Renal pelvis (tissue), 4 donors: ENCODE measurements around the gene SOHLH1. TPM values are rescaled to one million over a fixed set of nuclear protein-coding genes. Genes with fewer than 3 reads are reported as not detected.
"Not testable (repeated sequence)": the region's sequence is repeated elsewhere in the genome, so short reads cannot be mapped to it uniquely, and the experiment has no call there.

Experiments
- DNase-seq: peaks from one replicate; pipeline ENCODE4 v3.0.0-alpha.2; 2013
- polyA plus RNA-seq, 3 donors: library from polyadenylated mRNA; unstranded; fragments of 120-200 nt; gene quantifications; one replicate each; pipeline ENCODE4 v1.2.1, GENCODE V29; 2013; ENCODE audit not compliant: insufficient read length in 3 of 3

The SOHLH1 gene
- polyA plus RNA-seq, 3 donors: not detected

DNA sequence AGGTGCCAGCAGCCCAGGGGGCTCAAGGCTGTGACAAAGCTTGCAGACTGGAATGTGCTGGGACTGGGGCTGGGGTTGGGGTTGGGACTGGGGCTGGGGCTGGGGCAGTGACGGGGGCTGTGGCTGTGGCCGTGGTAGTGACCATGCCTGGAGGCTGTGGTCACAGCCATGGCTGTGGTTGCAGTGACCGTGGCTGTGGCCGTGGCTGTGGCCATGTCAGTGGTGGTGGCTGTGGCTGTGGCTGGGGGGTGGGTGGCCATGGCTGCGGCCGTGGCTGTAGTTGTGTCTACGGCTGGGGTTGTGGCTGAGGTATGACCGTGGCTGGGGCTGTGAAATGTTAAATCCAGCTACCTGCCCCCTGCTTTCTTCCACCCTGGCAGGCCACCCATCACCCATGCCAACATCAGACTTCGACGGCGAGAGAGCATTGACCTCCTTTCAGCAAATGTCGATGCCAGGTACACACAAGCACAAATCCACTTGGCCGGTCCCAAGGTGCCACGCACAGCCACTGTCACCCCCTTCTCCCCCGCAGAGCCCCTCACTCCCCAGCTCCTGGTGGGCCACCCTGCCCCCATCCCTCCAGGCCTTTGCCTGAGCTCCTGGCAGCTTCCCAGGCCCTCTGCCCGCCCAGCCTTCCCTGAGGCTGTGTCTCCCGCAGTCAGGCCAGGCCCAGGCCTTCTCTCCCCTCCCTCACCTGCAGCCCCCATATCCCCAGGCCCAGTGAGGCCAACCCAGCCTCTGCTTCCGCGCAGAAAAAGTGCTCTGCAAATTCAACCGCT lies 20.9 kb downstream of the SOHLH1 start:
- DNase-seq: no peak

GRCh38 chr9:135677641-135678168 lies 21.6 kb downstream of the SOHLH1 start:
- DNase-seq: no peak

DNA sequence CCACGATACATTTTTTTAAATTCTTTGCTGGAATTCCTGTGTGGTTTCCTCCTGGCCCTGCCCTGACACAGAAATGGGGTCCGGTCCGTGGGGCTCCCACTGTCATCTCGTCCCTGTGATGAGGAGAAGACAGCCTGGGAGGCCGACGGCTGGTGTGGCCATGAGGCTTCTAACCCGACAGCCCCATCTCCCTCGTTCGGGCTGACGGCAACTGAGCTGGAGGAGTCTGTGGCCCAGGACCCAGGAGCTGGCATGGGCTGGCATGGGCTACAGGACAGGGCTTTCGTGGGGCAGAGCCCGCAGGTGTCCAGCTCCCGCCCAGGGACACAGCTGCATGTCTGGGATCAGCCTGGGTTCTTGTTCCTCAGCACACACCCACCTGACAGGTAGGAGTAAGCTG lies 22.4 kb downstream of the SOHLH1 start:
- no peak for DNase-seq

- no peak for DNase-seq
Observed at GRCh38 chr9:135674977-135675376, 24.3 kb downstream of the SOHLH1 start.

- no peak for DNase-seq
Observed at GRCh38 chr9:135673941-135674340, 25.3 kb downstream of the SOHLH1 start.

DNA sequence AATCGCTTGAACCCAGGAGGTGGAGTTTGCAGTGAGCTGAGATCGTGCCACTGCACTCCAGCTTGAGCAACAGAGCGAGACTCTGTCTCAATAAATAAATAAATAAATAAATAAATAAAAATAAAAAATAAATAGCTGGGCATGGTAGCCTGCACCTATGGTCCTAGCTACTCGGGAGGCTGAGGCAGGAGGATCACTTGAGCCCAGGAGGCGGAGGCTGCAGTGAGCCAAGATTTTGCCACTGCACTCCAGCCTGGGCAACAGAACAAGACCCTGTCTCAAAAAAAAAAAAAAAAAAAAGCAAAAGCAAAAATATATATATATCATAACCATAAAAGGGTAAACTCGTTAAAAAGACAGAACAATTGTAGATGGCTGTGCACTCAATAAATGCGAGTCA lies 26.5 kb downstream of the SOHLH1 start:
- DNase-seq: not testable (repeated sequence)

GRCh38 chr9:135671591-135672041 lies 27.7 kb downstream of the SOHLH1 start:
- DNase-seq: no peak

- DNase-seq: no peak
Observed at GRCh38 chr9:135670721-135671590, 28.3 kb downstream of the SOHLH1 start.

- no peak for DNase-seq
Observed at GRCh38 chr9:135669616-135670285, 29.5 kb downstream of the SOHLH1 start.

DNA sequence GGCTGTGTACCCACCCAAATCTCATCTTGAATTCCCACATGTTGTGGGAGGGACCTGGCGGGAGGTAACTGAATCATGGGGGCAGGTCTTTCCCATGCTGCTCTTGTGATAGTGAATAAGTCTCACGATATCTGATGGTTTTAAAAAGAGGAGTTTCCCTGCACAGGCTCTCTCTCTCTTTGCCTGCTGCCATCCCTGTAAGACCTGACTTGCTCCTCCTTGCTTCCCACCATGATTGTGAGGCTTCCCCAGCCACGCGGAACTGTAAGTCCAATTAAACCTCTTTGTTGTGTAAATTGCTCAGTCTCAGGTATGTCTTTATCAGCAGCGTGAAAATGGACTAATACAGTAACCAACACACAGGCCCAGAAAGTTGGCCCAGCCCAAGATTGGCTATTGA lies 30.3 kb downstream of the SOHLH1 start:
- DNase-seq: not testable (repeated sequence)

DNA sequence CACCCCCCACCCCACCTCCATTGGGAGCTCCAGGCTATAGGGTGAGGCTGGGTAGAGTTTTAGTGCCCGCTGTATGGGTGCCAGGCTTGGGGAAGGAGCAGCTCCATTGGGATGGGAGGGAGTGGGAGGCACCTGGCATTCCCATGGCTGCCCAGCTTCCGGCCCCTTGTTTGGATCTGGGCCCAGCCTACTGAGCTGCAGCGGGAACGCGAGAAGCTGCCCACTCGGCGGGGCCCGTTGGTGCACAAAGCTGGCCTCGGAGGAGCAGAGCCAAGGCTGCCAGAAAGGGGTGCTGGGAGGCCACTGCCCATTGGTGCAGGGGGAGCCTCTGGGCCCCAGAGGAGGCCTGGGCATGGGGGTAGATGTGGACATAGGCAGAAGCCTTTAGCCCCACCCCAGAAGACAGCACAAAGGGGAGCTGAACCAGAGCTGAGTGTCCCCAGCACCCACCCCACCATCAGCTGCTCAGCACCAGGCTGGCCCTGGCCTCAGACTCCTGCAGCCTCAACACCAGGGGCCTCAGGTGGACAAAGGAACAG lies 31.7 kb downstream of the SOHLH1 start:
- no peak for DNase-seq

DNA sequence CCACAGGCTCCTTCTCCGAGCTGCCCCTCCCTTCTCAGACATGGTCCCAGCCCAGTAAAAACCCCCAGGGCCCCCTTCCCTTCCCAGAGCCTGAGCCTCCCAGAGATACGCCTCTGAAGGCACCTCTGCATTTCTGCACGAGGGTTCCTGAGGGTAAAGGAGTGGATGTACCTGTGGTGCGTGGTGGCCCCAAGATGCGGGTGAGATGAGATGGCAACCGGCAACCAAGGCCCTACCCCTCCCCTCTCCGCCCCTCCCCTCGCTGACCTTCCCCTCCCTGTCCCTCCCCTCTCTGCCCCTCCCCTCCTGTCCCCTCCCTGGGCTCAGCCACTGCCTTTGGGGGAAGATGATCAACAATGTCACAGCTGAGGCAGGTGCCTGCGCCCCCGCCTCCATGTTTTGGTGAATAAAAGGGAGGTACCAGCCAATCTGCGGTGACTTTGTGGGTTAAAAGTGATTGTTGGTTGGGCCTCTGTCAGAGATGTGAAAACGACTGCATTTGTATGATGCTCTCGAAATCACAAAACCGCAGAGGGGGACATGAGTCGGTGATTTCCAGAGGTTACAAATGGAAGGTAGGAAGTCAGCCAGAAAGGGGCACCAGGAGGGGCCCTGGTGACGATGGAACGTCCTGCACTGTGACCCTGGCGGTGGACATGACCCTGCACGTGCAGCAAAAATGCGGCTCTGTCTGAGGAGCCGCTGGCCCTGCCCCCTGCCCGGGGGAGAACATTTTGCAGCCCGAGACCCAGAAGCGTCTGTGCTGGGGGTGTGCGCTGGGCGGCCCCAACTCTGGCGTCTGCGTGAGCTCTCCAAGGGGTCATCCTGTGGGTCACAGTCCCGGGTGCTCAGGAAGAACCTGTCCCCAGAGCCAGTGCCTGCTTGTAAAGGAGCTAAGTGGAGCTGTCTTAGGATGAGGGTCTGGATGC lies 32.5 kb downstream of the SOHLH1 start:
- no peak for DNase-seq

DNA sequence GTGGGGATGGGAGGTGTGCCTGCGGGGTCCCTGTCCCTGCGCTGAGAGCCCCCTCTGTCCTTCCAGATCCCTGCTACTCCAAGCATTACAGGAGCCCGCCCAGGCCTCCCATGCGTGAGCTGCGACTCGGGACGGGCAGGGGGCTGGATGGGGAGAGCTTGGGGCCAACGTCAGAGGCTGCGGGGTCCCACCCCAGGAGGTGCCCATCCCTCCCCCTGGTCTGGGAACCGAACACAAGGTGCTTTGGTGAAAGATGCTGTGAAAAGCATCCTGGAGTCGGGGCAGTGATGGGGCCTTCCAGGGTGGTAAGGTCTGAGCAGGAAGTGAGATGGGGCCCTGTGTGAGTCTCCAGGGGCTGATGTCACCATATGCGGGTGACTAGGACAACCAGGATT lies 33.5 kb downstream of the SOHLH1 start:
- no peak for DNase-seq

DNA sequence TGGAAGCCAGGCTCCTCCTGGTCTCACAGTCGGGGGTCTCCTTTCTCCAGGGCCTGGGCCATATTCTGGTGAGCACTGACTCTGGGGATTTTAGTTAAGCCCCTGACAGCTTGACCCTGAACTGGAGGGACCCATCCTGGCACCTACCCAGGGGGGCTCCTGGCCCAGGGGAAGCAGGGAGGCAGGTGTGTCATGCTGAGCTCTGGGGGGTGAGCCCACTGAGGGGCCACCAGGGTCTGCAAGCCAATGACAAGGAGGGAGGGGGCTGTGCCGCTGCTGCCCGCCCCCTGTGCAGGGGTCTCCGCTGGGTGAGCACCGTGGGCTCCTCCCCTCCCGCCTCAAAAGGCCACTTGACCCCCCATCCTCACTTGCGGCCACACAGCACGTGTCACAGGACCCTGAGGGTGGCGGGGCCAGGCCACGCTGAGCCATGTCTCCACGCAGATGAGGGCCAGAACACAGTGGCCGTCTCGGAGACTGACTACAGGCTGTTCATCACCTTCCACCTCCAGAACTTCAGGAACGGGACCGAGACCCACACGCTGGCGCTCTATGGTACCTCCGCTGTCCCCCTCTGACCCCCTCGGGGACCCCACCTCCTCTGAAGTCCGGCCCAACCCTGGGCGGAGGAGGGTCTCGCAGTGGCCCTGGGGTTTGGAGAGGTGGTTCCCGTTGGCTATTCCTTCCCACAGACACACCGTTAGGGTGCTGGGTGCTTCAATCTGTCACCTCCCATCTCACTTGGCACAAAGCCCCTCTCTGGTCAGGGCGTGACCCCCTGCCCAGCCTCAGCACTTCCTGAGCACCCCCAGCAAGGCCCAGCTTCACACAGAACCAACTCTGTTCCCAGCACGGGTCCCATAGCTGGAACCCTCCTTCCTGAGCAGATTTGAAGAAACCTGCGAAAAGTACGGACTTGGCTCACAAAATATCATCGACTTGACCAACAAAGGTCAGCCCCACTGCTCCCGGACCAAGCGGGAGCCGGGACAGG lies 34.2 kb downstream of the SOHLH1 start:
- DNase-seq: no peak

DNA sequence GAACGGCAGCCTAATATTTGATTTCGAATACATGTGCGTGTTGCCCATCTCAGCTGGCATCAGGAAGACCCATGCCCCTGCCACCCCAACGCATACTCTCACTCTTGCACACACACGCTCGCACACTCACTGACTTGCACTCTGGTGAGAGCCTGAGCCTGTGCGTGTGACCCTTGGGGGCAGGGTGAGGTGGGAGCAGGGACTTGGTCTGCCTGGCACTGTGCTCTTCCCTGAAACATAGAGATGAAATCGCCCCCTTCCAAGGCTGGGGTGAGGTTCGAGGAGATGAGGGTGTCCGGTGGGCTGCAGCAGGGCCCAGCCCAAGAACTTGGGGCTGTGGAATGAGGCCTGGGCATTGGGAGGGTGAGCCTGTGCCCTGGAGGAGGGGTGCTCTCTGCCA lies 35.0 kb downstream of the SOHLH1 start:
- DNase-seq: no peak

- DNase-seq: no peak
Observed at GRCh38 chr9:135663857-135664256, 35.4 kb downstream of the SOHLH1 start.

GRCh38 chr9:135663451-135663770 lies 35.9 kb downstream of the SOHLH1 start:
- no peak for DNase-seq

DNA sequence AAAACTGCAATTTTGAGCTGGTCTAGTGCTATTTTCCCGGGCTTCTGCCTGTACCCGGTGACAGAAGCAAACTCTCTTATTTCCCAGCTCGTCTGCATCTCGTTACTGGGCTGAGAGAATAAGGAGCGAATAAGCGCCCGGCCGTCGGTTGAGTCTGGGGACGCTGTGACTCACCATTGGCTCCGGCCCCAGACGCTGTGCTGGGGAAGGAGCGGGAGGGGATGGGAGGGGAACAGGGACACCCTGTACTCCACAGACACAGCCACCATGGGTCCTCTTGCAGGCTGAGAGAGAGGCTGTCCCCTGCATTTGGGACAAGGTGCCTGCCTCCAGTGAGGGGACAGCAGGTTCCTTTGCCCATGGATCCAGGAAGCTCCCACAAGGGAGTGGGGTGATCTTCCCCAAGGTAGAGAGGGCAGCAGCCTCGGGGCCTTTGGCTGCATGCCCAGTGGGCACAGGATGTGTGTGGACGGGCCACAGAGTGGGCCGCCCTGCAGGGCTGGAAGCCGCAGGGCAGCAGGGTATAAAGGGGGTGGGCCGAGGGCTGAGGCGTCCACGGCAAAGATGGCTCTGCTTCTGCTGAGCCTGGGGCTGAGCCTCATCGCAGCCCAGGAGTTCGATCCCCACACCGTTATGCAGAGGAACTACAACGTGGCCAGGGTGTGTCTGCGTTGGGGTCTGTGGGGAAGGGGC lies 36.4 kb downstream of the SOHLH1 start, which contains the start of gene LCN9:
Gene LCN9, plus strand, starts transcription at position 552 of the 693 bp plus-strand sequence. Its CDS starts 13 bp downstream, at position 565.
- no peak for DNase-seq
